ENCODE data around the gene EWSR1. TPM values are rescaled to one million over a fixed set of nuclear protein-coding genes. Genes with fewer than 3 reads are reported as not detected.

Gene EWSR1
- total RNA-seq, 1 donor from 2014 or later, result 199 TPM

GRCh38 chr22:29302402-29302680 is 34.3 kb downstream of the EWSR1 start:
- Histone ChIP-seq H3K9me3 (ENCODE audit: insufficient read depth, low read depth, low read length) (no peaks in the 10 kb centered on the region), H2AFZ (ENCODE audit: low read depth, low read length) (no peak overlapping the region), H3K79me2 (ENCODE audit: insufficient read depth, low read length) (peaks cover 2% of the 10 kb centered on the region), H3K27ac (ENCODE audit: low read depth, low read length) (no peak overlapping the region), H3K9ac (ENCODE audit: low read length) (no peak overlapping the region), H4K20me1 (ENCODE audit: insufficient read depth, low read length) (peaks cover 47% of the 10 kb centered on the region), H3K27me3 (ENCODE audit: insufficient read depth, low read length) (no peaks in the 10 kb centered on the region), H3K4me2 (ENCODE audit: low read length) (no peak overlapping the region), H3K4me3 (ENCODE audit: insufficient read depth, low read depth, low read length) (no peak overlapping the region), H3K4me1 (ENCODE audit: insufficient read depth, low read length) (peaks cover 9% of the 10 kb centered on the region), H3K36me3 (ENCODE audit: insufficient read depth, low read length) (peaks cover 26% of the 10 kb centered on the region)
- Mint-ChIP-seq H3K4me3 (ENCODE audit: unreplicated experiment) (no peak overlapping the region), H3K27me3 (ENCODE audit: low read depth, unreplicated experiment) (no peaks in the 10 kb centered on the region), H3K27ac (ENCODE audit: unreplicated experiment) (no peak overlapping the region), H3K36me3 (ENCODE audit: low read depth, unreplicated experiment) (peaks cover 16% of the 10 kb centered on the region), H3K4me1 (ENCODE audit: low read depth, unreplicated experiment) (no peaks in the 10 kb centered on the region), H3K9me3 (ENCODE audit: unreplicated experiment) (peaks cover 5% of the 10 kb centered on the region)
- no peak for FAIRE-seq
- no peak for DNase-seq (ENCODE audit: low read depth)
- TF ChIP-seq EZH2 (IDR thresholded peaks at IDR 0.05; ENCODE audit: insufficient read depth, low read length) (no peak), CTCF (IDR thresholded peaks at IDR 0.05; ENCODE audit: insufficient read depth, low read depth, low read length) (no peak)

GRCh38 chr22:29302681-29303465 is 34.8 kb downstream of the EWSR1 start:
- H3K4me1 Mint-ChIP-seq (ENCODE audit: low read depth, unreplicated experiment), result no peaks in the 10 kb centered on the region
- no peak overlapping the region for H2AFZ ChIP-seq (ENCODE audit: low read depth, low read length)
- no peak overlapping the region for H3K9ac ChIP-seq (ENCODE audit: low read length)
- peaks cover 8% of the 10 kb centered on the region for H3K79me2 ChIP-seq (ENCODE audit: insufficient read depth, low read length)
- no peak overlapping the region for H3K4me2 ChIP-seq (ENCODE audit: low read length)
- H3K36me3 Mint-ChIP-seq (ENCODE audit: low read depth, unreplicated experiment), result peaks cover 11% of the 10 kb centered on the region
- H3K27me3 Mint-ChIP-seq (ENCODE audit: low read depth, unreplicated experiment), result no peaks in the 10 kb centered on the region
- peaks cover 21% of the 10 kb centered on the region for H3K36me3 ChIP-seq (ENCODE audit: insufficient read depth, low read length)
- no peaks in the 10 kb centered on the region for H3K9me3 ChIP-seq (ENCODE audit: insufficient read depth, low read depth, low read length)
- peaks cover 42% of the 10 kb centered on the region for H4K20me1 ChIP-seq (ENCODE audit: insufficient read depth, low read length)
- no peak overlapping the region for H3K4me3 ChIP-seq (ENCODE audit: insufficient read depth, low read depth, low read length)
- FAIRE-seq (no peak), DNase-seq (ENCODE audit: low read depth) (no peak)
- H3K27ac Mint-ChIP-seq (ENCODE audit: unreplicated experiment), result no peak overlapping the region
- no peaks in the 10 kb centered on the region for H3K27me3 ChIP-seq (ENCODE audit: insufficient read depth, low read length)
- H3K9me3 Mint-ChIP-seq (ENCODE audit: unreplicated experiment), result peaks cover 2% of the 10 kb centered on the region
- peaks cover 14% of the 10 kb centered on the region for H3K4me1 ChIP-seq (ENCODE audit: insufficient read depth, low read length)
- TF ChIP-seq EZH2 (IDR thresholded peaks at IDR 0.05; ENCODE audit: insufficient read depth, low read length), result no peak
- TF ChIP-seq CTCF (IDR thresholded peaks at IDR 0.05; ENCODE audit: insufficient read depth, low read depth, low read length), result no peak
- H3K4me3 Mint-ChIP-seq (ENCODE audit: unreplicated experiment), result no peak overlapping the region
- H3K27ac ChIP-seq (ENCODE audit: low read depth, low read length), result no peak overlapping the region

DNA sequence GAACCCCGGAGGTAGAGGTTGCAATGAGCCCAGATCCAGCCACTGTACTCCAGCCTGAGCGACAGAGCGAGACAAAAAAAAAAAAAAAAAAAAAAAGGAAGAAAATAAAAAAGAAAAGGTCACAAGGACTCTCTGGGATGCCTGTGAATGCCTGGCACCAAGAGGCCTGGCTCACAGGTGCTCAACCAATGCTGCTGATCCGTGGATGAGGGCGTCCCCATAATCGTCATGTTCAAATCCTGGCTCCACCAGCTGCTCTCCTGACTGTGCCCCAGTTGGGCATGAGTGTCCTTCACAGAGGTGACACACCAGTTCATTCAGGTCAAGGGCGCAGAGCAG is 37.7 kb downstream of the EWSR1 start:
- FAIRE-seq, result no peak
- peaks cover 41% of the 10 kb centered on the region for H3K4me1 ChIP-seq (ENCODE audit: insufficient read depth, low read length)
- no peaks in the 10 kb centered on the region for H3K36me3 Mint-ChIP-seq (ENCODE audit: low read depth, unreplicated experiment)
- H3K27ac ChIP-seq (ENCODE audit: low read depth, low read length), result no peak overlapping the region
- H3K9me3 ChIP-seq (ENCODE audit: insufficient read depth, low read depth, low read length), result no peaks in the 10 kb centered on the region
- H3K27me3 ChIP-seq (ENCODE audit: insufficient read depth, low read length), result no peaks in the 10 kb centered on the region
- H4K20me1 ChIP-seq (ENCODE audit: insufficient read depth, low read length), result peaks cover 27% of the 10 kb centered on the region
- H3K36me3 ChIP-seq (ENCODE audit: insufficient read depth, low read length), result peaks cover 2% of the 10 kb centered on the region
- H3K27ac Mint-ChIP-seq (ENCODE audit: unreplicated experiment), result peak overlapping the region; percentile 23
- no peaks in the 10 kb centered on the region for H3K27me3 Mint-ChIP-seq (ENCODE audit: low read depth, unreplicated experiment)
- peaks cover 4% of the 10 kb centered on the region for H3K4me1 Mint-ChIP-seq (ENCODE audit: low read depth, unreplicated experiment)
- peaks cover 34% of the 10 kb centered on the region for H3K79me2 ChIP-seq (ENCODE audit: insufficient read depth, low read length)
- no peak overlapping the region for H3K4me3 ChIP-seq (ENCODE audit: insufficient read depth, low read depth, low read length)
- peak overlapping the region; percentile 90 for H2AFZ ChIP-seq (ENCODE audit: low read depth, low read length)
- H3K4me2 ChIP-seq (ENCODE audit: low read length), result peak overlapping the region; percentile 92
- H3K9me3 Mint-ChIP-seq (ENCODE audit: unreplicated experiment), result peaks cover 2% of the 10 kb centered on the region
- H3K4me3 Mint-ChIP-seq (ENCODE audit: unreplicated experiment), result peak overlapping the region; percentile 84
- H3K9ac ChIP-seq (ENCODE audit: low read length), result peak overlapping the region; percentile 84
- DNase-seq (ENCODE audit: low read depth), result no peak
- TF ChIP-seq CTCF (IDR thresholded peaks at IDR 0.05; ENCODE audit: insufficient read depth, low read depth, low read length), result no peak
- no peak for TF ChIP-seq EZH2 (IDR thresholded peaks at IDR 0.05; ENCODE audit: insufficient read depth, low read length)

Measured in astrocyte (in vitro differentiated cells and primary cell).